Mucosa of stomach (tissue), 1 donor: Measurements from ENCODE around the gene CACNA1G.

Experiments used
- H3K27me3 ChIP-seq: one replicate; pipeline ENCODE4 v1.7.0; 2013; ENCODE audit warnings: mild to moderate bottlenecking, low read length; ENCODE audit not compliant: control insufficient read depth, insufficient read depth
- H3K36me3 ChIP-seq: one replicate; pipeline ENCODE4 v1.7.0; 2013; ENCODE audit warnings: low read length; ENCODE audit not compliant: control insufficient read depth, insufficient read depth
- H3K4me1 ChIP-seq: one replicate; pipeline ENCODE4 v1.7.0; 2013; ENCODE audit warnings: mild to moderate bottlenecking, low read length; ENCODE audit not compliant: control insufficient read depth, insufficient read depth
- H3K4me3 ChIP-seq: one replicate; pipeline ENCODE4 v1.7.0; 2013; ENCODE audit warnings: low read length
- H3K9ac ChIP-seq: one replicate; pipeline ENCODE4 v1.7.0; 2013; ENCODE audit warnings: mild to moderate bottlenecking, low read length, moderate library complexity
- H3K9me3 ChIP-seq: one replicate; pipeline ENCODE4 v1.7.0; 2013; ENCODE audit warnings: mild to moderate bottlenecking, low read length, moderate library complexity; ENCODE audit not compliant: control insufficient read depth
- donor health status: Pancreatic carcinoma.

The CACNA1G gene

GRCh38 chr17:50560185-50560824 is at the start of gene CACNA1G:
CACNA1G (plus strand) TSS chr17:50560715; CDS start chr17:50561460, 745 bp downstream.
- peaks cover 29% of the 10 kb centered on the region for H3K4me1 ChIP-seq
- peak within 1 kb of the TSS; percentile 15 for H3K9ac ChIP-seq
- H3K9me3 ChIP-seq = no peaks in the 10 kb centered on the region

GRCh38 chr17:50511058-50511457 is 49.5 kb upstream of the CACNA1G start:
- Histone ChIP-seq H3K27me3 (no peaks in the 10 kb centered on the region), H3K9me3 (no peaks in the 10 kb centered on the region), H3K9ac (no peak overlapping the region), H3K4me3 (no peak overlapping the region), H3K36me3 (no peaks in the 10 kb centered on the region), H3K4me1 (peaks cover 11% of the 10 kb centered on the region)

More at GRCh38 chr17:50560185-50560824, at the start of gene CACNA1G:
- H3K27me3 ChIP-seq = peaks cover 66% of the 10 kb centered on the region
- no peaks in the 10 kb centered on the region for H3K36me3 ChIP-seq
- peak within 1 kb of the TSS; percentile 80 for H3K4me3 ChIP-seq

GRCh38 chr17:50513495-50513894 is 47.0 kb upstream of the CACNA1G start:
- H3K27me3 ChIP-seq = no peaks in the 10 kb centered on the region
- no peaks in the 10 kb centered on the region for H3K36me3 ChIP-seq
- no peaks in the 10 kb centered on the region for H3K9me3 ChIP-seq
- H3K4me3 ChIP-seq = no peak overlapping the region
- peaks cover 7% of the 10 kb centered on the region for H3K4me1 ChIP-seq
- H3K9ac ChIP-seq = no peak overlapping the region

- Histone ChIP-seq H3K4me3 (no peak overlapping the region), H3K27me3 (no peaks in the 10 kb centered on the region), H3K36me3 (no peaks in the 10 kb centered on the region), H3K9me3 (no peaks in the 10 kb centered on the region), H3K9ac (no peak overlapping the region), H3K4me1 (peaks cover 7% of the 10 kb centered on the region)
Observed at GRCh38 chr17:50514388-50514787, 46.1 kb upstream of the CACNA1G start.

GRCh38 chr17:50514936-50515702 is 45.4 kb upstream of the CACNA1G start:
- H3K9me3 ChIP-seq = no peaks in the 10 kb centered on the region
- no peaks in the 10 kb centered on the region for H3K27me3 ChIP-seq
- no peak overlapping the region for H3K9ac ChIP-seq
- H3K4me1 ChIP-seq = peaks cover 7% of the 10 kb centered on the region
- no peak overlapping the region for H3K4me3 ChIP-seq
- no peaks in the 10 kb centered on the region for H3K36me3 ChIP-seq

GRCh38 chr17:50517011-50517410 is 43.5 kb upstream of the CACNA1G start:
- Histone ChIP-seq H3K4me1 (peaks cover 7% of the 10 kb centered on the region), H3K36me3 (no peaks in the 10 kb centered on the region), H3K27me3 (no peaks in the 10 kb centered on the region), H3K9me3 (no peaks in the 10 kb centered on the region), H3K4me3 (no peak overlapping the region), H3K9ac (no peak overlapping the region)

GRCh38 chr17:50517504-50518383 is 42.8 kb upstream of the CACNA1G start:
- no peak overlapping the region for H3K4me3 ChIP-seq

GRCh38 chr17:50518384-50519023 is 42.0 kb upstream of the CACNA1G start:
- Histone ChIP-seq H3K9ac (no peak overlapping the region), H3K27me3 (no peaks in the 10 kb centered on the region), H3K4me1 (peaks cover 7% of the 10 kb centered on the region), H3K9me3 (no peaks in the 10 kb centered on the region), H3K4me3 (no peak overlapping the region), H3K36me3 (no peaks in the 10 kb centered on the region)

More at GRCh38 chr17:50517504-50518383, 42.8 kb upstream of the CACNA1G start:
- Histone ChIP-seq H3K36me3 (no peaks in the 10 kb centered on the region), H3K9me3 (no peaks in the 10 kb centered on the region), H3K27me3 (no peaks in the 10 kb centered on the region), H3K9ac (no peak overlapping the region), H3K4me1 (peaks cover 7% of the 10 kb centered on the region)

- H3K4me1 ChIP-seq = peaks cover 7% of the 10 kb centered on the region
- no peak overlapping the region for H3K4me3 ChIP-seq
- H3K9me3 ChIP-seq = no peaks in the 10 kb centered on the region
- H3K27me3 ChIP-seq = no peaks in the 10 kb centered on the region
- no peaks in the 10 kb centered on the region for H3K36me3 ChIP-seq
- H3K9ac ChIP-seq = no peak overlapping the region
Observed at GRCh38 chr17:50519141-50519834, 41.2 kb upstream of the CACNA1G start.

- Histone ChIP-seq H3K27me3 (no peaks in the 10 kb centered on the region), H3K36me3 (no peaks in the 10 kb centered on the region), H3K9ac (no peak overlapping the region), H3K4me1 (peaks cover 7% of the 10 kb centered on the region), H3K9me3 (no peaks in the 10 kb centered on the region), H3K4me3 (no peak overlapping the region)
Observed at GRCh38 chr17:50520483-50520882, 40.0 kb upstream of the CACNA1G start.

GRCh38 chr17:50521514-50521913 is 39.0 kb upstream of the CACNA1G start:
- Histone ChIP-seq H3K27me3 (no peaks in the 10 kb centered on the region), H3K9me3 (no peaks in the 10 kb centered on the region), H3K4me1 (peaks cover 7% of the 10 kb centered on the region), H3K36me3 (no peaks in the 10 kb centered on the region), H3K9ac (no peak overlapping the region), H3K4me3 (no peak overlapping the region)
